Psoas muscle (tissue), 8 donors: ENCODE results near the gene PDE8A. TPM values are rescaled to one million over a fixed set of nuclear protein-coding genes. Genes with fewer than 3 reads are reported as not detected.

Source experiments
- ATAC-seq, 4 donors: fragments of 200-7000 bp; cut with Tn5 transposase; one replicate each; pipeline ENCODE4 v1.9.1; 2020; ENCODE audit warnings: moderate library complexity in 3 of 4, mild to moderate bottlenecking in 2 of 4
- DNase-seq, 2 donors: peaks; one replicate each; pipeline ENCODE4 v3.0.0-alpha.2; 2020
- H3K27ac ChIP-seq: fragments of 200-600 bp; one replicate; pipeline ENCODE4 v1.8.0; 2022
- H3K27me3 ChIP-seq, 3 donors: fragments of 200-600 bp in 1 of 3; one replicate each; pipeline versions ENCODE4 v1.6.1 to v1.8.0; 2013 to 2022; ENCODE audit warnings: low read length in 2 of 3, mild to moderate bottlenecking in 2 of 3, moderate library complexity in 1 of 3; ENCODE audit not compliant: insufficient read depth in 3 of 3
- H3K36me3 ChIP-seq, 2 donors: fragments of 200-600 bp in 1 of 2; one replicate each; pipeline versions ENCODE4 v1.6.1 to v1.8.0; 2013 to 2022; ENCODE audit warnings: low read depth in 1 of 2, mild to moderate bottlenecking in 1 of 2, moderate library complexity in 1 of 2; ENCODE audit not compliant: insufficient read depth in 1 of 2
- H3K4me1 ChIP-seq: fragments of 200-600 bp; one replicate; pipeline ENCODE4 v1.8.0; 2022
- H3K4me3 ChIP-seq: fragments of 200-600 bp; one replicate; pipeline ENCODE4 v1.8.0; 2022; ENCODE audit warnings: mild to moderate bottlenecking
- H3K9me3 ChIP-seq: fragments of 200-600 bp; one replicate; pipeline ENCODE4 v1.8.0; 2022
- WGBS, 3 donors: extraction: QIAGEN DNeasy Blood & Tissue Kit; methylation state at CpG; one replicate each; pipeline versions ENCODE4 v1.1.6 to v1.1.7; 2013; 5-methylcytosine and 5-hydroxymethylcytosine counted together
- intact Hi-C, 2 donors: fragments of 100-400 bp; cut with DNase I; formaldehyde crosslinking; loops; one replicate each; pipeline versions ENCODE4 v1.11.0 to v1.14.2; 2022
- polyA plus RNA-seq, 3 donors: library from polyadenylated mRNA; stranded (reverse); fragments of 200-250 nt; gene quantifications; one replicate each; pipeline ENCODE4 v1.2.3, GENCODE V29; 2013
- total RNA-seq, 4 donors: library from RNA; stranded (reverse); fragmentation: NEBNext Ultra II Directional in 2 of 4; extraction: Animal tissue kit (Norgen Biotek cat#: 25700) in 2 of 4; gene quantifications; one replicate each; pipeline versions ENCODE4 v1.2.1 to v1.2.4, GENCODE V29; 2021 to 2023
- TF ChIP-seq, protein P1 (sequence below): fragments of 200-600 bp; IDR thresholded peaks from one replicate; pipeline ENCODE4 v1.8.0; 2022; ENCODE audit warnings: antibody characterized with exemption
- donor health status: healthy with polysubstance abuse.
- donor health status: DM: no; HTN: no; CAD: no; lungs with moderate emphysema.
- donor health status: Bipolar disorder and iron deficiency.
- donor health status: healthy.
- donor health status: DM: yes; HTN: yes; CAD: no.
- donor health status: DM: no; HTN: no; CAD: no.
- donor health status: DM: no; HTN: no; CAD: no.
- donor health status: DM: yes; HTN: yes; CAD: no.

PDE8A gene
- total and polyA plus RNA-seq, 7 donors: 6.5 to 12.1 (median 10.5) TPM

DNA sequence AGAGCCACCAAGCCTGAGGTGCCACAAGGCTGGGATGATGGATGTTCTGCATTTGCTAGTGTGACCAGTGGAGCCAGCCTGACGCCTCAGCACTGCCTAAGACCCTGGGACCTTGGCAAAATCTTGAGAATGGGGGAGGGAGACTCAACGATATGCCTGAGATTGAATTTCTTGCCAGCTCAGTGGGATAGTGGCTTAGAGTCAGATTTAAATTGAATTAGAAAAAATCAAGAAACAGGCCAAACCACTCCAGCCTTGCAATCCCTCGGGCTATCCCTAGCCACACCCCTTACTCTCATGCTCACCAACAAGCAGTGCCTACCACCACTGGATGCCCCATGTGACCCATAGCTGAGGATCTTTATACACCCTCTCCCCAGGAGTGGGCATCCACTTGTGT lies 18.7 kb upstream of the PDE8A start:
- H3K27me3 ChIP-seq: no peaks in the 10 kb centered on the region
- no peak overlapping the region for H3K4me3 ChIP-seq
- TF ChIP-seq, protein P1, sequence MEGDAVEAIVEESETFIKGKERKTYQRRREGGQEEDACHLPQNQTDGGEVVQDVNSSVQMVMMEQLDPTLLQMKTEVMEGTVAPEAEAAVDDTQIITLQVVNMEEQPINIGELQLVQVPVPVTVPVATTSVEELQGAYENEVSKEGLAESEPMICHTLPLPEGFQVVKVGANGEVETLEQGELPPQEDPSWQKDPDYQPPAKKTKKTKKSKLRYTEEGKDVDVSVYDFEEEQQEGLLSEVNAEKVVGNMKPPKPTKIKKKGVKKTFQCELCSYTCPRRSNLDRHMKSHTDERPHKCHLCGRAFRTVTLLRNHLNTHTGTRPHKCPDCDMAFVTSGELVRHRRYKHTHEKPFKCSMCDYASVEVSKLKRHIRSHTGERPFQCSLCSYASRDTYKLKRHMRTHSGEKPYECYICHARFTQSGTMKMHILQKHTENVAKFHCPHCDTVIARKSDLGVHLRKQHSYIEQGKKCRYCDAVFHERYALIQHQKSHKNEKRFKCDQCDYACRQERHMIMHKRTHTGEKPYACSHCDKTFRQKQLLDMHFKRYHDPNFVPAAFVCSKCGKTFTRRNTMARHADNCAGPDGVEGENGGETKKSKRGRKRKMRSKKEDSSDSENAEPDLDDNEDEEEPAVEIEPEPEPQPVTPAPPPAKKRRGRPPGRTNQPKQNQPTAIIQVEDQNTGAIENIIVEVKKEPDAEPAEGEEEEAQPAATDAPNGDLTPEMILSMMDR: no peak
- ATAC-seq (no peak), DNase-seq (no peak)
- no peaks in the 10 kb centered on the region for H3K9me3 ChIP-seq
- no peaks in the 10 kb centered on the region for H3K4me1 ChIP-seq
- H3K27ac ChIP-seq: no peak overlapping the region
- H3K36me3 ChIP-seq: no peaks in the 10 kb centered on the region
- intact Hi-C loops: loop anchor here in 1 of 2 donors (10.0 kb wide), 1 partner anchor 192 kb away; no protein-coding TSS in a partner anchor
- WGBS, 3 donors: 60 to 73% (median 73%) methylated on average over 3 of the region's 3 CpGs

DNA sequence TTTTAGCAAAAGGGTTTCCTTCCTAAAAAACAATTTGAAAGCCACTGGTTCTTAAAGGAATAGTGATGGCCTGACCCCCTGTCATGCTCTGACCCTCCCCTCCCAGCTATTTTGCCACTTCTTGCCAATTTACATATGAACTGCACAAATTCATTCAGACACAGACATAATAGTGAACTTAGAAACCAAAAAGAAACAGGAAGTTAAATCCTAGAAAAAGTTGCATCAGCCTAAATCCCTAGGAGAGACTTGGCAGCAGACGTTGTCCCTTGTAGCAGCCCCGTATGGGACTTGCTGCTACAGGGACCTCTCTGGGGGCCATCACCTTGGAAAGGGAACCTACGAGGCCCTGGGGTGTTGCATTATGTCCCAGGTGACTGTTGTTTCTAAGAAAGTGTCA lies 14.3 kb upstream of the PDE8A start:
- ATAC-seq (no peak), DNase-seq (no peak)
- Histone ChIP-seq H3K9me3 (no peaks in the 10 kb centered on the region), H3K27ac (no peak overlapping the region), H3K36me3 (no peaks in the 10 kb centered on the region), H3K4me3 (no peak overlapping the region), H3K27me3 (no peaks in the 10 kb centered on the region), H3K4me1 (no peaks in the 10 kb centered on the region)
- TF ChIP-seq, protein P1: no peak
- WGBS, 3 donors: 63 to 78% (median 69%) methylated on average over 3 of the region's 3 CpGs
- intact Hi-C loops: loop anchor here in 1 of 2 donors (10.0 kb wide), 1 partner anchor 187 kb away; no protein-coding TSS in a partner anchor

DNA sequence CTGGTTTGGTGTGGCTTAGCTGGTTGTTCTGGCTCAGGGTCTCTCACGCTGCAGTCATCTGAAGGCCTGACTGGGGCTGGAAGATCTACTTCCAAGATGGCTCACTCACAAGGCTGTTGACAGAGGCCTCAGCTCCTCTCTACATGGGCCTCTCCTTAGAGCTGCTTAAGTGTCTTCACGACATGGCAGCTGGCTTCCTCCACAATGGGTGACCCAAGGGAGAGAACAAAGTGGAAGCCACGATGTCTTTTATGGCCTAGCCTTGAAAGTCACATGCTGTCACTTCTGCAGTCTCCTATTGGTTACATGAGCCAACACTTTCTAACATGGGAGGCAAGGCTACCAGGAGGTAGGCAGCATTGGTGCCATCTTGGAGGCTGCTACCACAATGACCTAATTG lies 13.4 kb upstream of the PDE8A start:
- H3K27me3 ChIP-seq: no peaks in the 10 kb centered on the region
- no peak overlapping the region for H3K27ac ChIP-seq
- no peak for ATAC-seq
- H3K4me3 ChIP-seq: no peak overlapping the region
- intact Hi-C loops: loop anchor here in 1 of 2 donors (10.0 kb wide), 1 partner anchor 186 kb away; no protein-coding TSS in a partner anchor
- 87 to 94% (median 91%) methylated on average over 3 of the region's 3 CpGs for WGBS, 3 donors
- TF ChIP-seq, protein P1: no peak
- no peak for DNase-seq
- no peaks in the 10 kb centered on the region for H3K4me1 ChIP-seq
- no peaks in the 10 kb centered on the region for H3K9me3 ChIP-seq
- no peaks in the 10 kb centered on the region for H3K36me3 ChIP-seq

DNA sequence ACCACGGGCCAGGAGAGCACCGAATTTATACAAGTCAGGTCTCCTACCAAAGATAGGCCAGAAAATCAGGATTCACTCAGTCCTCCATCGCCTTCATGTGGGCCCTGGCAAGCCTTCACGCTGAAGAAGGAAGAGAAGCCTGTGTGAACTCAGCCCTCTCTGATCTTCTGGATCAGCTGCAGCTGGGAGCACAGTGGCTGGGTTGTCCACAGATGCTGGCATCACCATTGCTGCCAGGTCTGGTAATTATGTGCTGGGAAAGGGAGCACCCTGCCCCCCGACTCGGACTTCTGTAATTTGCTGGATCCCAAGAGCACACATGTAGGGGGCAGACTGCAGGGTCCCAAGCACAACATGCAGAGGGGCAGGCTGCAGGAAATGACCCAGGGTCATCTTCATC lies 12.4 kb upstream of the PDE8A start:
- TF ChIP-seq, protein P1: no peak
- no peak overlapping the region for H3K27ac ChIP-seq
- no peaks in the 10 kb centered on the region for H3K36me3 ChIP-seq
- no peak for ATAC-seq
- WGBS, 3 donors: 50 to 65% (median 52%) methylated on average over 6 of the region's 6 CpGs
- H3K9me3 ChIP-seq: no peaks in the 10 kb centered on the region
- no peaks in the 10 kb centered on the region for H3K27me3 ChIP-seq
- H3K4me1 ChIP-seq: no peaks in the 10 kb centered on the region
- no peak overlapping the region for H3K4me3 ChIP-seq
- DNase-seq: no peak
- intact Hi-C loops: loop anchor here in 1 of 2 donors (10.0 kb wide), 1 partner anchor 186 kb away; no protein-coding TSS in a partner anchor

DNA sequence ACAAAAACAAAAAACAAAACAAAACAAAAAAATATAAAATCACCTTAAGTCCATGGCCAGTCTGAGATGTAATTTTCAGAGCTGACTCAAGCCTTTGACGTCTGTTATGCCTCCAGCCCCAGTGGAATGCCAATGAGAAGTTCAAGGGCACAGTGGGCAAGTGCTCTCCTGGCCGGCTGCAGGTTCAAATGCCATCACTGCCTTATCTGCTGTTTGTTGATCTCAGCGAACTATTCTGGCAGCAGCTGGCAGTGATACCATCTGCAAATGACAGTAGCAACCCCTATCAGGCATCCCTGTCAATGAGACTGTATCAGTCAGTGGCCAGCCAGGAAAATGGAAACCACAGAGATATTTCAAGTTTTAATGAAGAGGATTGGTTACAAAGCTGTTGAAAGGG lies 10.8 kb upstream of the PDE8A start:
- Histone ChIP-seq H3K9me3 (no peaks in the 10 kb centered on the region), H3K4me3 (no peak overlapping the region), H3K36me3 (no peaks in the 10 kb centered on the region), H3K27me3 (no peaks in the 10 kb centered on the region), H3K27ac (no peak overlapping the region), H3K4me1 (no peaks in the 10 kb centered on the region)
- ATAC-seq (no peak), DNase-seq (no peak)
- intact Hi-C loops: no loop called here
- 49 to 60% (median 52%) methylated on average over 3 of the region's 3 CpGs for WGBS, 3 donors
- TF ChIP-seq, protein P1: no peak
